Umbilical cord (tissue), 2 donors: ENCODE data around the gene RASGRF1. TPM values are rescaled to one million over a fixed set of nuclear protein-coding genes. Genes with fewer than 3 reads are reported as not detected.

Source experiments
- DNase-seq: peaks from one replicate; pipeline ENCODE4 v3.0.0-alpha.2; 2015; ENCODE audit warnings: low spot score
- total RNA-seq: library from RNA; depleted of rRNA; stranded (reverse); fragments of >200 nt; gene quantifications from one replicate; pipeline ENCODE4 v1.2.3, GENCODE V29; 2014; ENCODE audit warnings: low replicate concordance; ENCODE audit not compliant: insufficient read depth

The RASGRF1 gene
- total RNA-seq, 1 donor from 2014 or later, result 1.7 TPM

GRCh38 chr15:78955355-78955754 lies 135.2 kb downstream of the RASGRF1 start:
- DNase-seq, result no peak

- DNase-seq, result no peak
These were observed 138.7 kb downstream of the RASGRF1 start for GRCh38 chr15:78951841-78952238.

- DNase-seq, result peak; percentile 45
These were observed 139.4 kb downstream of the RASGRF1 start for GRCh38 chr15:78950902-78951840.

- no peak for DNase-seq
These were observed 140.2 kb downstream of the RASGRF1 start for GRCh38 chr15:78950343-78950742.

GRCh38 chr15:78949461-78949860 lies 141.1 kb downstream of the RASGRF1 start:
- no peak for DNase-seq

- no peak for DNase-seq
These were observed 143.1 kb downstream of the RASGRF1 start for GRCh38 chr15:78947506-78947905.

- DNase-seq, result no peak
These were observed 144.1 kb downstream of the RASGRF1 start for GRCh38 chr15:78946493-78946892.

GRCh38 chr15:78944669-78945407 lies 145.7 kb downstream of the RASGRF1 start, which contains the start of gene CTSH:
Gene CTSH, minus strand, starts transcription at chr15:78945046. Its CDS starts 65 bp downstream, at chr15:78944981.
- DNase-seq, result no peak

GRCh38 chr15:78944202-78944625 lies 146.4 kb downstream of the RASGRF1 start:
- DNase-seq, result no peak

- DNase-seq, result no peak
These were observed 146.9 kb downstream of the RASGRF1 start for GRCh38 chr15:78943692-78944091.

- no peak for DNase-seq
These were observed 147.8 kb downstream of the RASGRF1 start for GRCh38 chr15:78942741-78943140.

- DNase-seq, result no peak
These were observed 151.7 kb downstream of the RASGRF1 start for GRCh38 chr15:78938658-78939488.

GRCh38 chr15:78937132-78937739 lies 153.3 kb downstream of the RASGRF1 start:
- no peak for DNase-seq

GRCh38 chr15:78934655-78935023 lies 155.9 kb downstream of the RASGRF1 start:
- no peak for DNase-seq

GRCh38 chr15:78933823-78934654 lies 156.5 kb downstream of the RASGRF1 start:
- DNase-seq, result peak; percentile 50

- DNase-seq, result no peak
These were observed 157.3 kb downstream of the RASGRF1 start for GRCh38 chr15:78933187-78933822.

GRCh38 chr15:78932258-78932808 lies 158.2 kb downstream of the RASGRF1 start:
- no peak for DNase-seq

- DNase-seq, result no peak
These were observed 158.9 kb downstream of the RASGRF1 start for GRCh38 chr15:78931439-78932257.
